IPS-15b (cell line): ENCODE measurements around the gene PFDN5.
"Not testable (repeated sequence)": the region's sequence is repeated elsewhere in the genome, so short reads cannot be mapped to it uniquely, and the experiment has no call there.

Experiments used
- H3K27me3 ChIP-seq: one replicate; pipeline ENCODE4 v1.6.1; 2013; ENCODE audit warnings: low read length; ENCODE audit not compliant: control insufficient read depth, insufficient read depth
- H3K36me3 ChIP-seq: one replicate; pipeline ENCODE4 v1.6.1; 2013; ENCODE audit warnings: low read length; ENCODE audit not compliant: control insufficient read depth, insufficient read depth
- H3K4me1 ChIP-seq: one replicate; pipeline ENCODE4 v1.6.1; 2013; ENCODE audit warnings: mild to moderate bottlenecking, low read length; ENCODE audit not compliant: control insufficient read depth, insufficient read depth
- H3K4me3 ChIP-seq: one replicate; pipeline ENCODE4 v1.5.1; 2013; ENCODE audit warnings: low read depth, low read length
- H3K9ac ChIP-seq: one replicate; pipeline ENCODE4 v1.6.1; 2013; ENCODE audit warnings: low read depth, mild to moderate bottlenecking, low read length
- H3K9me3 ChIP-seq: one replicate; pipeline ENCODE4 v1.6.1; 2013; ENCODE audit warnings: mild to moderate bottlenecking, low read length; ENCODE audit not compliant: control insufficient read depth, insufficient read depth

PFDN5 gene

DNA sequence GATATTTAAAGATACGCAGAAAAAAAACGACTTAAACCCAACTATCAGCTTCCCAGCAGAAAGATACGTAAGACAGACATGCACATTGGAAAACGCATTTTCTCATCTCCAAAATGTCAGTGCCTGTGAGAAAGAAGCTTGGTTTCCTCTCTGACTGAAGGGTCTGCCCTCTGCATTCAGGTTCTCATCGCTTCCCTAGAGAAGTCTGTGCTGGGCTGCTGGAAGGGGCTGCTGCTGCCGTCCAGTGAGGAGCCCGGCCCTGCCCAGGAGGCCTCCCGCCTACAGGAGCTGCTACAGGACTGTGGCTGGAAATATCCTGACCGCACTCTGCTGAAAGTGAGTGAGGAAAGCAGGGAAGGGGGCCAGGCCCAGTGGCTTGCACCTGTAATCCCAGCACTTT is 4.7 kb upstream of the PFDN5 start:
- Histone ChIP-seq H3K27me3 (no peaks in the 10 kb centered on the region), H3K4me3 (no peak overlapping the region), H3K36me3 (peaks cover 55% of the 10 kb centered on the region), H3K9me3 (no peaks in the 10 kb centered on the region), H3K4me1 (no peaks in the 10 kb centered on the region), H3K9ac (no peak overlapping the region)

GRCh38 chr12:53292426-53292825 is 2.9 kb upstream of the PFDN5 start:
- no peak overlapping the region for H3K4me3 ChIP-seq
- H3K36me3 ChIP-seq = peaks cover 48% of the 10 kb centered on the region
- H3K4me1 ChIP-seq = no peaks in the 10 kb centered on the region
- no peaks in the 10 kb centered on the region for H3K27me3 ChIP-seq
- H3K9me3 ChIP-seq = no peaks in the 10 kb centered on the region
- no peak overlapping the region for H3K9ac ChIP-seq

DNA sequence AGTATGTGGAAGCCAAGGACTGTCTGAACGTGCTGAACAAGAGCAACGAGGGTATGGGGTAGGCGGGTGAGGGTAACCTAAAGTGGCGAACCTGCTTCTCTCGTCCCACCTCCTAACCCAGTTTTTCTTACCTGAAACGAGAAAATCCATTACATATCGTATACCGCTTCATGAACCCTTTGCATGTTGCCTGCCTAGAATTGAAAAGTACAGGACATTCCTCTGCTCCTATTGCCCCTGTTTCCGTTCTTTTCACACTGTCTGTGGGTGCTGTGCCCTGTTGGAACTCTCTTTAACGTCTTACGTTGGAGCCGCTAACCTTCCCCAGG is 513 bp downstream of the PFDN5 start:
- Histone ChIP-seq H3K9me3 (no peaks in the 10 kb centered on the region), H3K36me3 (peaks cover 29% of the 10 kb centered on the region), H3K9ac (peak overlapping the region; percentile 88), H3K4me1 (no peaks in the 10 kb centered on the region), H3K4me3 (peak overlapping the region; percentile 84), H3K27me3 (no peaks in the 10 kb centered on the region)

DNA sequence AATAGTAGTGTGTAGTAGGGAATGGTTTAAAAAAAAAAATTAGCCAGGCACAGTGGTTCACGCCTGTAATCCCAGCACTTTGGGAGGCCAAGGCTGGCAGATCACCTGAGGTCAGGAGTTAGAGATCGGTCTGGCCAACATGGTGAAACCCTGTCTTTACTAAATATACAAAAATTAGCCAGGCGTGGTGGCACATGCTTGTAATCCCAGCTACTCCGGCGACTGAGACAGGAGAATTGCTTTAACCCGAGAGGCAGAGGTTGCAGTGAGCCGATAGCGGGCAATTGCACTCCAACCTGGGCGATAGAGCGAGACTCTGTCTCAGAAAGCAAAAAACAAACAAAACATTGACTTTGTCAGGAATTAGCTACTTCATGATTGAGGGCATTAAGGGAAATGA is 1.8 kb downstream of the PFDN5 start:
- H3K36me3 ChIP-seq = peaks cover 25% of the 10 kb centered on the region
- H3K4me3 ChIP-seq, H3K9me3 ChIP-seq, H3K27me3 ChIP-seq, H3K4me1 ChIP-seq, H3K9ac ChIP-seq: not testable (repeated sequence)

DNA sequence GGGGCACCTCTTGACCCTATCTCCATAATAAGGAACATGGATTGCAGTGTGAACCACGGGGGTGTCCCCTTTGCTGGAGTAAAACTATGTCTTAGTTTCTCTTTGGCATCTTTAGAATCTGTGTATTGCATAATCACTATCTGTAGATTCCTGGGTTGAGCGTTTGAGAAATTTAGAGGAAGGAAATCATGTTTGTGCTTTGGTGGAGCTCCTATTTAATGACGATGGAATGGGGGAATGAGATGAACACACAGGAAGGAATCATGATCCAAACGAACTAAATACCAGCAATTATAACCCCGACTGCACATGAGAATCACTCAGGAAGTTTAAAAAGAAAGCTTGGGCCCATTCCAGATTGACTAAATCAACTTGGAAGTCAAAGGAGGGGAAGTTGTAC is 2.8 kb downstream of the PFDN5 start:
- no peaks in the 10 kb centered on the region for H3K27me3 ChIP-seq
- no peak overlapping the region for H3K4me3 ChIP-seq
- H3K4me1 ChIP-seq = no peaks in the 10 kb centered on the region
- no peak overlapping the region for H3K9ac ChIP-seq
- H3K9me3 ChIP-seq = no peaks in the 10 kb centered on the region
- peaks cover 17% of the 10 kb centered on the region for H3K36me3 ChIP-seq

GRCh38 chr12:53299101-53299453 is 3.7 kb downstream of the PFDN5 start:
- Histone ChIP-seq H3K9ac (no peak overlapping the region), H3K4me1 (no peaks in the 10 kb centered on the region), H3K27me3 (no peaks in the 10 kb centered on the region), H3K36me3 (peaks cover 18% of the 10 kb centered on the region), H3K4me3 (peak overlapping the region; percentile 96), H3K9me3 (no peaks in the 10 kb centered on the region)

DNA sequence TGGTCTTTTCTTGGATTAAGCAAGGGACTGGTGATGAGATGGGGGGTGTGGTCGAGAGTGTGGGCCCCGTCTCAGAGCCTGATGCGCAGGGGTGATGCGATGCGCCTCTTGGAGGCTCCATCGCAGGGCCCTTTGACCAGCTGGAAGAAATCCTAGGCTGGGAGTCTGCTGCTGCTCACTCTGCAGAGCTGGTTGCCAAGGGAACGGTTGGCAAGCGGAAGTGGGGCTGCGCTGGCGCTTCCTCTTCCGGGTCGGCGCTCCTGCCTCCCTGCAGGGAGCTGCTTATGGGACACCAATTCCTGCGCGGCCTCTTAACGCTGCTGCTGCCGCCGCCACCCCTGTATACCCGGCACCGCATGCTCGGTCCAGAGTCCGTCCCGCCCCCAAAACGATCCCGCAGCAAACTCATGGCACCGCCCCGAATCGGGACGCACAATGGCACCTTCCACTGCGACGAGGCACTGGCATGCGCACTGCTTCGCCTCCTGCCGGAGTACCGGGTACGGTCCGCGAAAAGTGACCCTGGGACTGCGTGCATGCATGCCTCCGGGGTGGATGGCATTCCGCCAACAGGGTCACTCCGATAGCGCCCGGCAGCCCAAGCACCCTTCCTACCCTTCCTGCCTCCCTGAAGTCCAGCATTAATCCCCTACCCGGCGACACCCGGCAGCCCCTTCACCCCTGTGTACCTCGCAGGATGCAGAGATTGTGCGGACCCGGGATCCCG is 4.3 kb downstream of the PFDN5 start, which contains the start of gene MYG1:
TSS of gene MYG1 (plus strand) at position 242 of the 727 bp plus-strand sequence. CDS start at position 285, 43 bp downstream.
- H3K4me1 ChIP-seq = no peaks in the 10 kb centered on the region
- peaks cover 18% of the 10 kb centered on the region for H3K36me3 ChIP-seq
- H3K27me3 ChIP-seq = no peaks in the 10 kb centered on the region
- no peaks in the 10 kb centered on the region for H3K9me3 ChIP-seq
- peak within 1 kb of the TSS; percentile 96 for H3K4me3 ChIP-seq
- H3K9ac ChIP-seq = peak within 1 kb of the TSS; percentile 93

GRCh38 chr12:53300187-53300586 is 4.8 kb downstream of the PFDN5 start:
- Histone ChIP-seq H3K36me3 (peaks cover 18% of the 10 kb centered on the region), H3K27me3 (no peaks in the 10 kb centered on the region), H3K9me3 (no peaks in the 10 kb centered on the region), H3K4me1 (no peaks in the 10 kb centered on the region), H3K9ac (peak overlapping the region; percentile 93), H3K4me3 (peak overlapping the region; percentile 96)

- Histone ChIP-seq H3K4me3 (no peak overlapping the region), H3K4me1 (no peaks in the 10 kb centered on the region), H3K27me3 (no peaks in the 10 kb centered on the region), H3K9ac (no peak overlapping the region), H3K9me3 (no peaks in the 10 kb centered on the region), H3K36me3 (peaks cover 35% of the 10 kb centered on the region)
Observed at GRCh38 chr12:53302903-53303302, 7.6 kb downstream of the PFDN5 start.

- H3K9ac ChIP-seq = no peak overlapping the region
- no peaks in the 10 kb centered on the region for H3K4me1 ChIP-seq
- H3K9me3 ChIP-seq = no peaks in the 10 kb centered on the region
- H3K4me3 ChIP-seq = no peak overlapping the region
- peaks cover 42% of the 10 kb centered on the region for H3K36me3 ChIP-seq
- no peaks in the 10 kb centered on the region for H3K27me3 ChIP-seq
Observed at GRCh38 chr12:53306826-53307225, 11.5 kb downstream of the PFDN5 start.

DNA sequence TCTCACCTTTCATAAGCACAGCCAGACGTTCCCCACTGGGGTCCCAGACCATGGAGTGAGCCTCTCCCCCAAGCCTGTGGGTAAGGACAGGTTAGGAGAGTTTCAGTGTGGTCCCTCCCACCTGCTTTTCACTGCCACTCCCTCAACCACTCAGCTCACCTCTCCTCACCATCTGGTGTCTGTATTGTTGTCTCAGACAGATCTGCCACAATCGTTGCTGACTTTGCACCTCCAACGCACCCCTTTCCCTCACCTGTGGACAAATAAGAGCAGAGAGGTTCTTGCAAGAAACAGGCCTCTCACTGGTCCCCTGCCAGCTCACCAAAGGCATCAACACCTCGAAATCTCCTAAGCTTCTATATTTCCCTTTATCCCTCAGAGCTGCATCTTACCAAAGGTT is 12.9 kb downstream of the PFDN5 start:
- H3K4me3 ChIP-seq = no peak overlapping the region
- no peaks in the 10 kb centered on the region for H3K27me3 ChIP-seq
- H3K9me3 ChIP-seq = no peaks in the 10 kb centered on the region
- H3K4me1 ChIP-seq = no peaks in the 10 kb centered on the region
- H3K36me3 ChIP-seq = peaks cover 39% of the 10 kb centered on the region
- no peak overlapping the region for H3K9ac ChIP-seq

GRCh38 chr12:53313996-53314395 is 18.7 kb downstream of the PFDN5 start:
- no peaks in the 10 kb centered on the region for H3K27me3 ChIP-seq
- peaks cover 22% of the 10 kb centered on the region for H3K36me3 ChIP-seq
- no peak overlapping the region for H3K9ac ChIP-seq
- no peaks in the 10 kb centered on the region for H3K4me1 ChIP-seq
- H3K4me3 ChIP-seq = no peak overlapping the region
- no peaks in the 10 kb centered on the region for H3K9me3 ChIP-seq
